GM19452 (cell line): Measurements from ENCODE around the gene COL18A1.

Source experiments
- ATAC-seq: cut with Tn5 transposase; IDR thresholded peaks from one replicate; pipeline ENCODE4 v1.9.1; 2021; ENCODE audit not compliant: unreplicated experiment

The COL18A1 gene

GRCh38 chr21:45454060-45454925 lies 49.3 kb downstream of the COL18A1 start:
- no peak for ATAC-seq

- ATAC-seq = no peak
Observed at GRCh38 chr21:45454926-45455673, 50.1 kb downstream of the COL18A1 start.

- no peak for ATAC-seq
Observed at GRCh38 chr21:45455674-45456583, 51.0 kb downstream of the COL18A1 start.

DNA sequence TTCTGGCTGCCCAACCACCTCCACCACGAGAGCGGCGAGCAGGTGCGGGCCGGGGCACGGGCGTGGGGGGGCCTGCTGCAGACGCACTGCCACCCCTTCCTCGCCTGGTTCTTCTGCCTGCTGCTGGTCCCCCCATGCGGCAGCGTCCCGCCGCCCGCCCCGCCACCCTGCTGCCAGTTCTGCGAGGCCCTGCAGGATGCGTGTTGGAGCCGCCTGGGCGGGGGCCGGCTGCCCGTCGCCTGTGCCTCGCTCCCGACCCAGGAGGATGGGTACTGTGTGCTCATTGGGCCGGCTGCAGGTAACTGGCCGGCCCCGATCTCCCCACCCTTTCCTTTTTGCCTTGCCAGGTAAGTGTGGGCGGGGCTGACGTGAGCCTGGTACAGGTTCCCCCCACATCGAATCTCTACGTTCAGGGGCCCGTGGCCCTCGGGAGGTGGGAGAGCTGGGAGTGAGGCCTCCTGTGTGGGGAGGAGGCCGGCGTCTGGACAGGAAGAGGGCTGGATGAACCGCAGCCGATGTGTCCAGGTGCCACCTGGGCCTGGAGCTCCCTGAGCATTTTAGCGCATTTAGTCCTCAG lies 51.7 kb downstream of the COL18A1 start:
- ATAC-seq = no peak

DNA sequence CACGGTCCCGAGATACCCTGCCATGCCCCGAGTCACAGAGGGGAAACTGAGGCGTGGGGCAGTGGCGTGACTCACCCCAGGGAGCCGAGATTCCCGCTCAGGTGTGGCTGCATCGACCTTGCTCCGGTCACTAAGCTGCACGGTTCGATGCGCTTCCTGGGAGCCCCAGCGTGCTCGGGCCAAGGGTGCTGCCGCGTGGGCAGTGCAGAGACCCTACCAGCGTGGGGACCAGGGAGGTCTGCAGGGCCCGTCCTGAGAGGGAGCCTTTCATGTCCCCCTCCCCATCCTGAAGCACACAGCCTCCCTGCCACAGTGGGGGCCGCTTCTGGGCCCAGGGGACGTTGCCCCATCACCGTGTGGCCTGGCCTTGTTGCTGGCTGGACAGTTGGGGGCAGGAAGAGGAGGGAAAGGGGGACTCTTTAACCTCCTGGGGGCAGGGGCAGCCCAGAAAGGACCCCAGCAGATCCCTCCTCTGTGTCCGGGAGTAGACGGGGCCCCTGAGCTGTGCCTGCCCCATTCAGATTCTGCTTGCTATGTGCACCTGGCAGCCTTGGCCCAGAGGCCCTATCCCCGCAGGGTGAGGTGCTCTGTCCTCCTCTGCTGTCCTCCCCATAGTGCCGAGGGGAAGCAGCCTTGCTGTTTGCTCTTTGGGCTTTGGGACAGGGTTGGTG lies 52.3 kb downstream of the COL18A1 start:
- no peak for ATAC-seq

DNA sequence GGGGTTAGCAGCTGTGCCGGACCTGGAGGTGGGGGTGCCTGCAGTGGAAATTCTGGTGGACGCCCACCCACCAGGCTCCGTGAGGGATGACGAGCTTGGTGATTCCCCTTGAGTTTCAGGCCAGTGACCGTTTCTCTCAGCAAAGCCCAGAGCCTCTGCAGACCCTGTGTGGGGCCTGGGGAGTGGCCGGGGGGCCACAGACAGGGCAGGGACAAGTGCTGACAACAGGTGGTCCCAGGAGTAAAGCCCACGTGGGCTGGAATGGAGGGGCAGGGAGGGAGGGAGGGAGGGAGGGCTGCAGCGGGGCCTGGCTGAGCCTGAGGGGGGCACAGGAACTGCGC lies 52.8 kb downstream of the COL18A1 start:
- no peak for ATAC-seq

GRCh38 chr21:45458281-45459170 lies 53.6 kb downstream of the COL18A1 start:
- ATAC-seq = no peak

- no peak for ATAC-seq
Observed at GRCh38 chr21:45459171-45460010, 54.4 kb downstream of the COL18A1 start.

- ATAC-seq = no peak
Observed at GRCh38 chr21:45460011-45460565, 55.1 kb downstream of the COL18A1 start.

- ATAC-seq = no peak
Observed at GRCh38 chr21:45460611-45461368, 55.8 kb downstream of the COL18A1 start.

DNA sequence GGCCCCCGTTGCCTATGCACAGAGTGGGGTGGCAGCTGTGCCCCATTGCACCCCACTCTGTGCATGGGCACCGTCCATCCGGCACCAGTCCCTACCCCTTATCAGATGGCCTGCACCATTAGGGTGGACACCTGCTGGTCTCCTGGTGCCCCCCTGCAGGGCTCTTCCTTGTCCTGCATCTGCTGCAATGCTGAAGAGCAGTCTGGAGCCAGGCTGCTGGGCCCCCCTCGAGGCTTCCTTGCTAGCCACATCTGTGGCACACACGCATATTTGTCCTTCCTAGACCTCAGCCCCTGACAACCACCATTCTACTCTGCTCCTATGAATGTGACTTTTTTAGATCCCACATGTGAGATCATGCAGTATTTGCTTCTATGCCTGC lies 56.4 kb downstream of the COL18A1 start:
- ATAC-seq = no peak

- ATAC-seq = no peak
Observed at GRCh38 chr21:45461806-45462341, 56.9 kb downstream of the COL18A1 start.

- ATAC-seq = no peak
Observed at GRCh38 chr21:45463871-45464270, 58.9 kb downstream of the COL18A1 start.

DNA sequence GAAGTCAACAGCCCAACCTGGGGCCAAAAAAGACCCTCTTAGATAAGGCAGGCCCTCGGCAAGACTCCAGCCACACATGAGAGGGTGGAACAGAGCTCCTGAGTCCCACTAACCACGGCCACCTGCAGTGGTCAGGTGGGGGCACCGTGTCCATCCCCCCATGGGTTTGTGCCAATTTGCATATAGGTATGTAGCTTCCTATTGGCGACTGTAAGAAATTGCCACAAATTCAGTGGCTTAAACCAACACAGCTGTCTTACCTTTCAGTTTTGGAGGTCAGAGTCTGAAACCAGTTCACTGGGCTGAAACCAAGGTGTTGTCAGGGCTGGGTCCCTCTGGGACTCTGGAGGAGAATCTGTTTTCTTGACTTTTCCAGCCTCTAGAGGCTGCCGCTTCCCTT lies 59.3 kb downstream of the COL18A1 start:
- ATAC-seq = no peak

GRCh38 chr21:45465105-45465504 lies 60.1 kb downstream of the COL18A1 start:
- ATAC-seq = no peak

GRCh38 chr21:45465611-45466329 lies 60.8 kb downstream of the COL18A1 start:
- no peak for ATAC-seq
